ENCODE results near the gene MLH1. TPM values are rescaled to one million over a fixed set of nuclear protein-coding genes. Genes with fewer than 3 reads are reported as not detected.
A peak's percentile ranks its signal among the peaks of the same experiment; 100 is the strongest.

Gene MLH1
- total RNA-seq, 1 donor from 2014 or later = 71.0 TPM

DNA sequence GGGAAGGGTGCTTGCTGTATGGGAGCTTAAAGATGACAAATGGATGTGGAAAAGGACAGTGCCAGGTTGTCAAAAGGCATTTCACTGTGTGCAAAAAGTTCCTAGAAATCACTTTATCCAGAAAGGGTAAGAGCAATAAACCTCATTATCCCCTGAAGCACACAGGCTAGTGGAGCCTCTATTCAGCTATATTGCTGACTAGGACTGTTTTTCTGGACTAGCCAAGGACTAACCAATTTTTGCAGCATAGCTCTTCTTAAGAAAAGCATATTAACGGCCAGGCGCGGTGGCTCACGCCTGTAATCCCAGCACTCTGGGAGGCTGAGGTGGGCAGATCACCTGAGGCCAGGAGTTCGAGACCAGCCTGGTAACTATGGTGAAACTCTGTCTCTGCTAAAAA is 64.8 kb downstream of the MLH1 start:
- H3K9me3 Mint-ChIP-seq = no peaks in the 10 kb centered on the region
- H3K36me3 Mint-ChIP-seq (ENCODE audit: low read depth) = peaks cover 47% of the 10 kb centered on the region
- DNase-seq = no peak
- H3K27me3 Mint-ChIP-seq = no peaks in the 10 kb centered on the region
- H3K27ac Mint-ChIP-seq = no peak overlapping the region
- intact Hi-C loops (cut with micrococcal nuclease) = no loop called here
- peaks cover 16% of the 10 kb centered on the region for H3K4me1 Mint-ChIP-seq
- H3K4me3 Mint-ChIP-seq = no peak overlapping the region

DNA sequence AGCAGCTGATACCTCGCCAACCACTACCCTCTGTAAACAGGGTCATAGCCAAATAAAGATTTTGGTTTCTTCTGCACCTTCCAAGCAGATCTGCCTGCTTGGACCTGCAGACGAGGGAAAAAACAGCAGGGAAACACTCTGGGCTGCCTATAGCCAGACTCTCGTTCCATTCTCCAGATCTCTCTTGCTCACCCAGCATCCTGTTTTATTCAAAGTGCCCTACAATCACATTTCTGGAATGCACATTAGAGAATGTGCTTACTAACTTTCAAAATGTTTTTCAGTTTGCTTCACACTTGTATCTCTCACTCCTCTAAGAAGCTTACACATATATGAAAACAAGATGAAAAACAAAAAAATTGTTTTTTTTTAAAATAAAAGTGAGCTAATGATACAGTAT is 71.4 kb downstream of the MLH1 start:
- no peaks in the 10 kb centered on the region for H3K9me3 Mint-ChIP-seq
- H3K4me3 Mint-ChIP-seq = no peak overlapping the region
- no peak overlapping the region for H3K27ac Mint-ChIP-seq
- H3K4me1 Mint-ChIP-seq = peaks cover 7% of the 10 kb centered on the region
- DNase-seq = no peak
- H3K36me3 Mint-ChIP-seq (ENCODE audit: low read depth) = peaks cover 40% of the 10 kb centered on the region
- intact Hi-C loops (cut with micrococcal nuclease) = no loop called here
- H3K27me3 Mint-ChIP-seq = no peaks in the 10 kb centered on the region

DNA sequence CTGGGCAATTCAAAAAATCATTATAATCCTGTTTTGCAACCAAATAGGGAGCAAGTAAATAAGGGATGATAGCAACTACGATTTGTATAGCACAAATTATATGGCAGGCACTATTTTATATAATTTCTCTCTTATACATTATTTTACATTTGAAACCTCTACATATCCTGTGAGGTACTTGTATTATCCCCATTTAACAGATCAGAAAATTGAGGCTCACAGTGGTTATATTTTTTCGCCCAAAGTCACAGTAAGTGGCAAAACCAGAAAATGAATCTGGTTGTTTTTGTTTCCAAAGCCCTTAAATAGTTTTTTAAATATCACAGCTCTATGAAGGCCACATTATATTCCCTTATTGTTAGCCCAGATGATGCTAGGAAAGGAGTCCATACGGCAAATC is 74.3 kb downstream of the MLH1 start:
- Mint-ChIP-seq H3K4me1 (peaks cover 5% of the 10 kb centered on the region), H3K4me3 (no peak overlapping the region), H3K36me3 (ENCODE audit: low read depth) (peaks cover 27% of the 10 kb centered on the region), H3K27ac (no peak overlapping the region), H3K27me3 (no peaks in the 10 kb centered on the region), H3K9me3 (no peaks in the 10 kb centered on the region)
- DNase-seq = no peak
- intact Hi-C loops (cut with micrococcal nuclease) = no loop called here

DNA sequence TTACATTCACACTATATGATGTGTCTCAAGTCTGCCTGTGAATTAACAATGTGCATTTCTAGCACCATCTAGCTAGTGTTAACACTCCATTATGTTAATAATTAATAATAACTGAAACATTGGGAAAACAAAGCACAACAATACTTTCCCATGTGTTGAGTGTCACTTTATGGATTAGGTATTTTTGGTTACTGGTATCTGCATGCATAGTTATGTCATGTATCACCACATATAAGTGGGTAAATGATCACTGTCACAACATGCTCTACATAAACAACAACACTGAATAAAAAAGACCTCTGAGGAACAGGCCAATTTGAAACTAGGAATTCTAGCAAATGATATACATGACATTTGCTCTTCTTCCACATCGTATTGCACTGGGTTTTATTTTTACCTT is 74.7 kb downstream of the MLH1 start:
- Mint-ChIP-seq H3K9me3 (no peaks in the 10 kb centered on the region), H3K4me3 (no peak overlapping the region), H3K4me1 (peaks cover 10% of the 10 kb centered on the region), H3K27ac (no peak overlapping the region), H3K27me3 (no peaks in the 10 kb centered on the region), H3K36me3 (ENCODE audit: low read depth) (peaks cover 24% of the 10 kb centered on the region)
- intact Hi-C loops (cut with micrococcal nuclease) = no loop called here
- DNase-seq = no peak

DNA sequence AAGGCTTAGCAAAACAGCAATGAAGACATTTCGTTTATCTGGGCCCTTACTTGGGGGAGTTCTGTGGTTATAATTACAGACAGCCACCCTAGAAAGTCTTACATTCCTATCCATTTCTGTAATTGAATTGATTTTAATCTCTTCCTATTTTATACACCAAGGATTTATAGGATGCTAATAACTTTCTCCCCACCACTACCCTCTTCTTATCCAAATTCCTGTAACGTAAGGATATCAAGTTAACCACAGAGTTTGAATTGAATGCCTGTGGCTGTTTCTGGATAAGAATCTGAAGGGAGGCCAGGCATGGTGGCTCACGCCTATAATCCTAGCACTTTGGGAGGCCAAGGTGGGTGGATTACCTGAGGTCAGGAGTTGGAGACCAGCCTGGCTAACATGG is 78.6 kb downstream of the MLH1 start:
- no peak for DNase-seq
- H3K36me3 Mint-ChIP-seq (ENCODE audit: low read depth) = peaks cover 21% of the 10 kb centered on the region
- H3K27ac Mint-ChIP-seq = no peak overlapping the region
- H3K27me3 Mint-ChIP-seq = no peaks in the 10 kb centered on the region
- peaks cover 15% of the 10 kb centered on the region for H3K4me1 Mint-ChIP-seq
- H3K4me3 Mint-ChIP-seq = no peak overlapping the region
- intact Hi-C loops (cut with micrococcal nuclease) = no loop called here
- no peaks in the 10 kb centered on the region for H3K9me3 Mint-ChIP-seq

DNA sequence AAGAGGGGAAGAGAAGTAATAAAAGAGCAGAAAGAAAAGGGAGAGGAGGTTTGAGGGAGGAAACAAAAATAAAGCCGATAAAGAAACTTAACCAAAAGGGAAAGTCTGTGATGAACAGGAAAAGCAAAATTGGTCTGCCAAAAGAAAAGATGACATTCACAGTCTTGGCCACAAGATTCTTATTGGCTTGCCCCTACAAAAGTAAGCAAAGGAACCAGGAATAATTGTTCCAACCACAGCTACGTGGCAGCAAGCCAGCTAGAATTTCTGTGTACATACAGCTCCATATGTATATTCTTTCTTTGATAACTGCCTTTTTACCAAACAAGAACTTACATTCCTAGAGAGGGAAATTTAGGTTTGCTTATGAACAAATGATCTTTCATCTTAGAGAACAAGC is 79.6 kb downstream of the MLH1 start:
- peaks cover 21% of the 10 kb centered on the region for H3K36me3 Mint-ChIP-seq (ENCODE audit: low read depth)
- DNase-seq = no peak

DNA sequence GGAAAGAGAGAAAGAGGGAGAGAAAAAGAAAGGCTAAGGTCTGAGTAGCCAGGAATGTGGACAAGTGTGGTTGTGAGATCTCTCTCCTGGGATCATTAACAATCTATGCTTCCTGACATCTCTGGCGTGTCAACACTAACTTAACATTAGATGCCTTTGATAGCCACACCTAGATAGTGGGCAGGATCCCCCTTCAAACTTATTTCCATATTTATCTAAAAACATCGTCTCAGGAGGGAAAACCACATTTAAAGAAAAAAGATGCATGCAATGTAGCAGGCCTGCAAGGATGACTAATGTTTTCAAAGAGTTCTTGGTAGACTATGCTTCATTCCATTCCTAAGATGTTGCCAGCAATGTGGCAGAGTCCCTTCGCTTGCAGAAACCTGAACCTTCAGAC is 80.9 kb downstream of the MLH1 start:
- intact Hi-C loops (cut with micrococcal nuclease) = no loop called here
- no peak overlapping the region for H3K27ac Mint-ChIP-seq
- no peak overlapping the region for H3K4me3 Mint-ChIP-seq
- H3K36me3 Mint-ChIP-seq (ENCODE audit: low read depth) = peaks cover 20% of the 10 kb centered on the region
- no peaks in the 10 kb centered on the region for H3K9me3 Mint-ChIP-seq
- no peak for DNase-seq
- no peaks in the 10 kb centered on the region for H3K27me3 Mint-ChIP-seq
- peaks cover 15% of the 10 kb centered on the region for H3K4me1 Mint-ChIP-seq

More for the DNA sequence above, 79.6 kb downstream of the MLH1 start:
- intact Hi-C loops (cut with micrococcal nuclease) = no loop called here
- H3K4me1 Mint-ChIP-seq = peaks cover 15% of the 10 kb centered on the region
- no peaks in the 10 kb centered on the region for H3K27me3 Mint-ChIP-seq
- no peak overlapping the region for H3K4me3 Mint-ChIP-seq
- no peaks in the 10 kb centered on the region for H3K9me3 Mint-ChIP-seq
- H3K27ac Mint-ChIP-seq = peak overlapping the region; percentile 21

DNA sequence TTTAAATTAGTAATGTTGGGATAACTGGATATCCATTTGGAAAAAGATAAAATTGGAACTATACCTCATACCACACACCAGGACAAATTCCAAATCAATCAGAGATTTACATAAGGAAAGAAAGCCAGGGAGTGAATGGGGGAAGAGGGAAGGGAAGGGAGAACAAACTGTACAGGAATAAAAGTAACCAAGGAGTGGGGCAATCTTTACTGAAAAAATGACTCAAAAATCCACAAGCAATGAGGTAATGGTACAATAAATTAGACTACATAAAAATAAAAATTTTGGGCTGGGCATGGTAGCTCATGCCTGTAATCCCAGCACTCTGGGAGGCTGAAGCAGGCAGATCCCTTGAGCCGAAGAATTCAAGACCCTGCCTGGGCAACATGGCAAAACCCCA is 82.6 kb downstream of the MLH1 start:
- DNase-seq = no peak
- Mint-ChIP-seq H3K4me3 (no peak overlapping the region), H3K9me3 (no peaks in the 10 kb centered on the region), H3K36me3 (ENCODE audit: low read depth) (peaks cover 22% of the 10 kb centered on the region), H3K27ac (no peak overlapping the region), H3K4me1 (peaks cover 15% of the 10 kb centered on the region), H3K27me3 (no peaks in the 10 kb centered on the region)
- intact Hi-C loops (cut with micrococcal nuclease) = no loop called here

DNA sequence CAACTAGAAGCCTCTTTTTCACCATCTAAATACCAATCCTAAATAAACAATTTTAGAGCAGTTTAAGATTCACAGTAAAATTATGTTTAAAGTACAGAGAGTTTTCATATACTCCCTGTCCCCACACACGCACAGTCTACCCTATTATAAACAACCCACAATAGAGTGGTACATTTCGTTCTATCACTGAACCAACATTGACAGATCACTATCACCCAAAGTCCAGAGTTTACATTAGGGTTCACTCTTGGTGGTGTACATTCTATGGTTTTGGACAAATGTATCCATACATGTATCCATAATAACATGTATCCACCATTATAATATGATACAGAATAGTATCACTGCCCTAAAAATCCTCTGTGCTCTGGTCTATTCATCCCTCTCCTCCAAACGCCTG is 89.0 kb downstream of the MLH1 start:
- H3K4me1 Mint-ChIP-seq = no peaks in the 10 kb centered on the region
- H3K27ac Mint-ChIP-seq = no peak overlapping the region
- no peak overlapping the region for H3K4me3 Mint-ChIP-seq
- peaks cover 11% of the 10 kb centered on the region for H3K36me3 Mint-ChIP-seq (ENCODE audit: low read depth)
- no peaks in the 10 kb centered on the region for H3K27me3 Mint-ChIP-seq
- no peaks in the 10 kb centered on the region for H3K9me3 Mint-ChIP-seq
- intact Hi-C loops (cut with micrococcal nuclease) = no loop called here
- no peak for DNase-seq

DNA sequence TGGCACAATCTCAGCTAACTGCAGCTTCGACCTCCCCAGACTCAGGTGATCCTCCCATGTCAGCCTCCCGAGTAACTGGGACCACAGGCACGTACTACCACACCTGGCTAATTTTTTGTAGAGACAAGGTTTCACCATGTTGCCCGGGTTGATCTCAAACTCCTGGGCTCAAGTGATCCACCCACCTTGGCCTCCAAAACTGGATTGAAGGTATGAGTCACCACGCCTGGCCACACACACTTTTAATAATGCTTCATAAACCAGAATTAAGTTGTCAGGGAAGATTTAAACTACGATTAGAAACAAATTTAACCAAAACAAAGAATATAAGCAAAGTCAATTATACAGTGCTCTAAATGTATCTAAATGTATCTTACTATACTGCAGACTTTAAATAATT is 93.6 kb downstream of the MLH1 start:
- H3K27me3 Mint-ChIP-seq = no peaks in the 10 kb centered on the region
- no peaks in the 10 kb centered on the region for H3K9me3 Mint-ChIP-seq
- H3K36me3 Mint-ChIP-seq (ENCODE audit: low read depth) = peaks cover 12% of the 10 kb centered on the region
- intact Hi-C loops (cut with micrococcal nuclease) = no loop called here
- no peaks in the 10 kb centered on the region for H3K4me1 Mint-ChIP-seq
- no peak overlapping the region for H3K27ac Mint-ChIP-seq
- H3K4me3 Mint-ChIP-seq = no peak overlapping the region
- no peak for DNase-seq

DNA sequence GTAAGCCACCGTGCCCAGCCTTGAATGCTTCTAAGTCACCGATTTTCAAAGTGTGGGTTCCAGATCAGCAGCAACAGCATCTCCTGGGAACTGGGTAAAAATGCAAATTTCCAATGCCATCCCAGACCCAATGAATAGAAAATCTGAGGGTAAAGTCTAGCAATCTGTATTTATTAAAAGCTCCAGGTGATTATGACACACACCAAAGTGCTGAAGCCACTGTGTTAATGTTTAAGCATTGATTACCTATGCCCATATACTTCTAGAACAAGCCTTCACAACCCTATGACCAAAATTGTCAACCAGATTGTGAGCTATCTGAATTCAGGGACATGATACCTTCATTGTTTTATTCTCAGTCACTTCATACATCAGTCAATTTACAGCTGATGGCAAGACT is 94.6 kb downstream of the MLH1 start:
- no peak overlapping the region for H3K27ac Mint-ChIP-seq
- no peaks in the 10 kb centered on the region for H3K9me3 Mint-ChIP-seq
- H3K4me3 Mint-ChIP-seq = no peak overlapping the region
- intact Hi-C loops (cut with micrococcal nuclease) = no loop called here
- H3K4me1 Mint-ChIP-seq = no peaks in the 10 kb centered on the region
- H3K36me3 Mint-ChIP-seq (ENCODE audit: low read depth) = peaks cover 10% of the 10 kb centered on the region
- DNase-seq = no peak
- no peaks in the 10 kb centered on the region for H3K27me3 Mint-ChIP-seq

DNA sequence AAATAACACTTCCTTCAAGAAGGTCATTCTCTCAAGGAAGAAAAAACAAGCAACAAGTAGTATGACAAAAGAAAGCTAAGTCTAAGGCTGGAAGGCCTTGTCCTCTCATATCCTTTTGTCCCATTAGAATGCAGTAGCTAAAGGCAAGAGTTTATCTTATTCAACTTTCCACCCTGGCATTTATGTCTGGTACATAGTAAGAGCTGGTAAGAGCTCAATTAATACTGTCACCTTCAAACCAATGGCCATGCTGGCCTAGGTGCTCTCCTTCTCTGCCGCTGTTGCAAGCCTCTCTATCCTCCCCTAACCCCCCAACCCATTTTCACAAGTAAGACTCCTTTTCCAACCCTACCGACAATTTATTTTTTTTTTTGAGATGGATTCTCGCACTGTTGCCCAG is 99.2 kb downstream of the MLH1 start:
- Mint-ChIP-seq H3K4me1 (peaks cover 3% of the 10 kb centered on the region), H3K4me3 (no peak overlapping the region), H3K27ac (no peak overlapping the region), H3K27me3 (no peaks in the 10 kb centered on the region), H3K36me3 (ENCODE audit: low read depth) (peaks cover 14% of the 10 kb centered on the region), H3K9me3 (no peaks in the 10 kb centered on the region)
- DNase-seq = no peak
- intact Hi-C loops (cut with micrococcal nuclease) = no loop called here

DNA sequence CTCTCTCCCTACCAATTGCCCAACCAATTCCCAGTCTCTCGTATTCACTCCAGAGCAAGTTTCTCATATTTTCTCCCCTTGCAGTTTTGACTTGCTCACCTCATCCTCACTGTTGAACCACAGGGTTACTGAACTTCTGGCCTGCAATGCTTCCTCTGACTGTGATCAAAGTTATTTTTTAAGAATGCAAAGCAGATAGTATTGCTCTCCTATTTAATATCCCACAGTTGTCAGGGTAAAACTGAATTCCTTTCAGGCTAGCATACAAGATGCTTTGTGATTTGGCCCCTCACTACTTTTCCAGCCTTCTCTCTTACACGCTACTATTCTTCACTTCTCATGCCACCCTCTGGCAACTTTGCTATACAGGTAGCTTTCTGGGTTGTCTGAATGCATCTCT is 100.2 kb downstream of the MLH1 start:
- intact Hi-C loops (cut with micrococcal nuclease) = no loop called here
- Mint-ChIP-seq H3K4me3 (no peak overlapping the region), H3K36me3 (ENCODE audit: low read depth) (peaks cover 14% of the 10 kb centered on the region), H3K27me3 (no peaks in the 10 kb centered on the region), H3K4me1 (peaks cover 3% of the 10 kb centered on the region), H3K27ac (no peak overlapping the region), H3K9me3 (no peaks in the 10 kb centered on the region)
- DNase-seq = peak; percentile 10

DNA sequence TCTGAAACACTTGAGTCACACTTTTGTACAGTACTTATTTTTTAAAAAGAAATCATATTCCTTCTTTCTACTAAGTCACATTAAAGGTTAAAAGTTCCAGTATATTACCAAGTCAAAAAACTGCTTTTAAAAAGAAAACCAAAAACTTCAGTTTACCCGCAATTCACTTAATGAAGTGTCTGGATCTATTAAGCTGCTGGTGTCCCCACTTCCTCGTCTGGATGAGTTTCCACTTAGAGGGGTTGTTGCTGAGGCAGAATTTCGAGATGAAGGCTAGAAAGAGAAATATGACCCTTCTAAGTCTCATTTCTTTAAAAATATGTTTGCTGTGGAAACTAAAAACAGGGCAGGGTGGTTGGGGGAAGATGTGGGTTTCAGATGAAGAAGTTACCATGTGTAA is 101.3 kb downstream of the MLH1 start:
- intact Hi-C loops (cut with micrococcal nuclease) = no loop called here
- Mint-ChIP-seq H3K27me3 (no peaks in the 10 kb centered on the region), H3K9me3 (no peaks in the 10 kb centered on the region), H3K27ac (no peak overlapping the region), H3K4me3 (no peak overlapping the region), H3K36me3 (ENCODE audit: low read depth) (peaks cover 14% of the 10 kb centered on the region), H3K4me1 (peaks cover 3% of the 10 kb centered on the region)
- no peak for DNase-seq

DNA sequence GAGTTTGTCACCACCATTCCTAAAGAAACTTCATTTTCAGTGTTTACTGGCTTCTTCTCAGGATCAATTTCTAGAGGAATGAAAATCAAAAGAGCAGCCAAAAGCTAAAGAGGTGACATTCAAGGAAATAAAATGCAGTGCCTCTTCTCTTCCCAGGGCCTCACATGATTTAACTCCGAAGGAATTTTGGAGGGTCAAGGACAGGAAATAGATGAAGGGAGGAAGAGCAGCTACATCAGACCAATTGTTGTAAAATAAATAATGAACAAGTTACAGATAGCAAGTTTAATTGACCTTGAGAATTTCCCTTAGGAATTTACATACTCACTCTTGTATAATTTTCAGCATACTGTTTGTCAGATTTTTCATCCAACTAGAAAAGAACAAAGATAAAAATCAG is 103.0 kb downstream of the MLH1 start:
- Mint-ChIP-seq H3K36me3 (ENCODE audit: low read depth) (peaks cover 7% of the 10 kb centered on the region), H3K27ac (no peak overlapping the region), H3K9me3 (no peaks in the 10 kb centered on the region), H3K27me3 (no peaks in the 10 kb centered on the region), H3K4me3 (no peak overlapping the region), H3K4me1 (peaks cover 3% of the 10 kb centered on the region)
- intact Hi-C loops (cut with micrococcal nuclease) = no loop called here
- DNase-seq = no peak
